OCI-LY7 (cell line): ENCODE measurements around the gene AGFG2. TPM values are rescaled to one million over a fixed set of nuclear protein-coding genes. Genes with fewer than 3 reads are reported as not detected.

ENCODE experiments used
- BruUV-seq: library from RNA; stranded (reverse); fragments of 400-500 nt; replicated peaks from 2 replicates; lab custom pipeline; 2021; lab: Mats Ljungman, UMichigan
- CTCF ChIA-PET: fragments of 300-600 bp; sonication (Branson Sonifier 250); formaldehyde crosslinking; loops from one replicate; lab custom pipeline; 2022; ENCODE audit warnings: antibody characterized with exemption; ENCODE audit not compliant: unreplicated experiment; lab: Charles Lee
- POLR2A ChIA-PET: fragments of 300-600 bp; sonication (Branson Sonifier 250); formaldehyde crosslinking; loops from one replicate; lab custom pipeline; 2022; ENCODE audit warnings: antibody characterized with exemption; lab: Charles Lee
- DNase-seq: peaks from one replicate; pipeline ENCODE4 v3.0.0-alpha.2; 2015; ENCODE audit warnings: low spot score
- H2AFZ ChIP-seq: fragments of 200-600 bp; sonication (generic), shearing (Covaris generic); 2 replicates; pipeline ENCODE4 v1.6.1; 2014; ENCODE audit warnings: mild to moderate bottlenecking, antibody characterized with exemption, low read length, moderate library complexity
- H3K27ac ChIP-seq: fragments of 200-600 bp; sonication (generic); 2 replicates; pipeline ENCODE4 v1.5.1; 2014; ENCODE audit warnings: mixed run types, low read depth, mild to moderate bottlenecking, moderate library complexity, low read length, inconsistent platforms; ENCODE audit not compliant: poor library complexity, severe bottlenecking
- H3K36me3 ChIP-seq: fragments of 200-600 bp; sonication (generic); 2 replicates; pipeline ENCODE4 v1.6.1; 2014; ENCODE audit warnings: mild to moderate bottlenecking, antibody characterized with exemption, low read length, moderate library complexity, mixed read lengths; ENCODE audit not compliant: insufficient read depth
- H3K4me1 ChIP-seq: fragments of 200-600 bp; sonication (generic); 2 replicates; pipeline ENCODE4 v1.5.1; 2014; ENCODE audit warnings: mild to moderate bottlenecking, low read length; ENCODE audit not compliant: insufficient read depth, poor library complexity, severe bottlenecking
- H3K4me2 ChIP-seq: fragments of 200-600 bp; sonication (generic); 2 replicates; pipeline ENCODE4 v1.6.1; 2014; ENCODE audit warnings: mild to moderate bottlenecking, low read length
- H3K4me3 ChIP-seq: fragments of 200-600 bp; sonication (generic); 2 replicates; pipeline ENCODE4 v1.5.1; 2014; ENCODE audit warnings: mild to moderate bottlenecking, low read depth, low read length; ENCODE audit not compliant: poor library complexity, severe bottlenecking
- H3K79me2 ChIP-seq: fragments of 200-600 bp; sonication (generic); 2 replicates; pipeline ENCODE4 v1.6.1; 2016; ENCODE audit warnings: low read depth, mild to moderate bottlenecking, low read length, moderate library complexity, mixed read lengths; ENCODE audit not compliant: insufficient read depth
- H3K9me2 ChIP-seq: fragments of 200-600 bp; sonication (generic); 2 replicates; pipeline ENCODE4 v1.6.1; 2016; ENCODE audit warnings: mild to moderate bottlenecking, low read length, mixed read lengths; ENCODE audit not compliant: insufficient read depth
- H3K9me3 ChIP-seq: fragments of 200-600 bp; sonication (generic); 2 replicates; pipeline ENCODE4 v1.6.1; 2014; ENCODE audit warnings: mild to moderate bottlenecking, mixed run types, low read length, mixed read lengths
- H4K20me1 ChIP-seq: fragments of 200-600 bp; sonication (generic); 2 replicates; pipeline ENCODE4 v1.6.1; 2014; ENCODE audit warnings: mild to moderate bottlenecking, antibody characterized with exemption, low read length, moderate library complexity, mixed read lengths; ENCODE audit not compliant: insufficient read depth
- CTCF ChIP-seq: fragments of 200-600 bp; sonication (generic); conservative IDR thresholded peaks from 2 replicates; pipeline ENCODE4 v1.5.1; 2014; ENCODE audit warnings: mild to moderate bottlenecking, antibody characterized with exemption, low read length, moderate library complexity, mixed read lengths
- EZH2phosphoT487 ChIP-seq: fragments of 200-600 bp; sonication (generic); IDR thresholded peaks from 2 replicates; pipeline ENCODE4 v1.6.1; 2018; ENCODE audit warnings: low read depth, borderline replicate concordance, mild to moderate bottlenecking, mixed run types, antibody characterized with exemption, low read length, moderate library complexity, mixed read lengths
- intact Hi-C: fragments of 100-400 bp; cut with micrococcal nuclease; formaldehyde crosslinking; loops from one replicate; pipeline ENCODE4 v1.10.0; 2022; ENCODE audit not compliant: unreplicated experiment
- total RNA-seq, 2 experiments: library from RNA; depleted of rRNA in 1 of 2; stranded (reverse); fragments of >200 nt in 1 of 2; shearing (Covaris generic) in 1 of 2; gene quantifications; 2 replicates each; pipeline ENCODE4 v1.2.3, GENCODE V29; 2014 to 2022

Gene AGFG2
- total RNA-seq, 2 experiments from 2014 or later, result 11.5 to 15.2 TPM

DNA sequence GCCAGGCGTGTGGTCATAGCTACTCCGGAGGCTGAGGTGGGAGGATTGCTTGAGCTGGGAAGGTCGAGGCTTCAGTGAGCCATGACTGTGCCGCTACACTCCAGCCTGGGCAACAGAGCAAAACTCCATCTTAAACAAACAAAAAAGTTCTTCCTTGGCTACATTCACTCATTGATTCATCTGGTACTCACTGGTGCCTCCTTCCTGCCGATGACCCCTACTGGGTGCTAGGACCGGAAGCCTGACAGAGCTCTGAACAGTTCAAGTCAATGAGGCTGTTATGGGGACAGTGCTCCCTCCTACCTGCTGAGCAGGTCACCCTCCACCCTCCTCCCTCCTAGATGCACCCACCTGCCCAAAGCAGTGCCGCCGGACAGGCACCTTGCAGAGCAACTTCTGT is 68.1 kb downstream of the AGFG2 start:
- H3K4me1 ChIP-seq, result peaks cover 13% of the 10 kb centered on the region
- no peak overlapping the region for H2AFZ ChIP-seq
- H3K27ac ChIP-seq, result no peak overlapping the region
- H4K20me1 ChIP-seq, result no peaks in the 10 kb centered on the region
- H3K4me2 ChIP-seq, result no peak overlapping the region
- H3K79me2 ChIP-seq, result no peaks in the 10 kb centered on the region
- no peak overlapping the region for H3K4me3 ChIP-seq
- H3K9me3 ChIP-seq, result no peaks in the 10 kb centered on the region
- ChIA-PET POLR2A (no interaction called here), CTCF (interaction anchor here (0.8 kb wide), 1 partner anchor 27 kb away, joined by 3 read pairs; no protein-coding TSS in a partner anchor)
- intact Hi-C loops, result no loop called here
- H3K9me2 ChIP-seq, result no peaks in the 10 kb centered on the region
- TF ChIP-seq CTCF (no peak), EZH2phosphoT487 (no peak)
- no TSS peak for BruUV-seq
- no peaks in the 10 kb centered on the region for H3K36me3 ChIP-seq
- DNase-seq, result no peak

GRCh38 chr7:100609958-100610357 is 71.0 kb downstream of the AGFG2 start:
- H3K4me3 ChIP-seq, result no peak overlapping the region
- ChIA-PET POLR2A (interaction anchor here (0.6 kb wide), 2 partner anchors 24 to 712 kb away, joined by 3 to 4 read pairs; partner anchors contain the start of genes FBXO24, IFT22 and LRCH4), CTCF (no interaction called here)

More at GRCh38 chr7:100609958-100610357, 71.0 kb downstream of the AGFG2 start:
- no peaks in the 10 kb centered on the region for H4K20me1 ChIP-seq
- H3K9me3 ChIP-seq, result no peaks in the 10 kb centered on the region
- H3K36me3 ChIP-seq, result no peaks in the 10 kb centered on the region
- H2AFZ ChIP-seq, result no peak overlapping the region
- intact Hi-C loops, result no loop called here
- H3K4me1 ChIP-seq, result peaks cover 14% of the 10 kb centered on the region
- no peak overlapping the region for H3K27ac ChIP-seq
- no peak overlapping the region for H3K4me2 ChIP-seq
- no peak for DNase-seq
- no TSS peak for BruUV-seq
- TF ChIP-seq CTCF (no peak), EZH2phosphoT487 (no peak)
- no peaks in the 10 kb centered on the region for H3K79me2 ChIP-seq
- no peaks in the 10 kb centered on the region for H3K9me2 ChIP-seq
